GM21619 (cell line): Measurements from ENCODE around the gene ANKRD33.

Source experiments
- ATAC-seq: cut with Tn5 transposase; IDR thresholded peaks from one replicate; pipeline ENCODE4 v1.9.1; 2021; ENCODE audit not compliant: unreplicated experiment

The ANKRD33 gene

DNA sequence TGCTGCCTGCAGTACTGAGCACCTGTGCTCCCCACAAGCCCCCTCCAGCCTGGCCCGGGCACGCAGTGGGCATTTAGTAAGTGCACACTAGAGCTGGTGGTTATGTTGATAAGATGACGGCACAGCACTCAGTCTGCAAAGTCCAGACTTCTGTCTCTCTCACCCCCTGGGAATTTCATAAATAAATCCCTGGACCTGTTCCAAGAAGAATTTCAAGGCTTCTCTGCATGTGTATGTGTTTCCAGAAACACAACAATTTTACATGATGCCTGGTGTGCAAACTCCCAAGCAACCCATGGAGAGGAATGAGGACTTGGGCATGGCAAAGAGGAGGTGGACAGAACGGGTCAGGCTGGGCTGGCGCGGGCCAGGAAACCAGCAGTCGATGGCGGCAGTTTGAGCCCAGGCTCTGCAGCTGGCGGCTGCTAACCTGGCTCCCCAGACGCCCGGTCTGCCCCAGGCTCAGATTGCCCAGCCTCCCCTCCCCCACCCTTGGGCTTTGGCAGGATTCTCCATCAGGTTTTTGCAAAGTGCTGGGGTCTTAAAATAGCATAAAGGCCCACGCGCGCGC, 53.2 kb downstream of the ANKRD33 start:
- ATAC-seq = no peak
